Panc1 (cell line): ENCODE data around the gene AMIGO2. TPM values are rescaled to one million over a fixed set of nuclear protein-coding genes. Genes with fewer than 3 reads are reported as not detected.

Experiments
- ATAC-seq: fragments of 200-7000 bp; cut with Tn5 transposase; 2 replicates; pipeline ENCODE4 v1.9.1; 2020; ENCODE audit warnings: mild to moderate bottlenecking, moderate library complexity
- BruUV-seq: library from RNA; stranded (reverse); fragments of 400-500 nt; replicated peaks from 2 replicates; lab custom pipeline; 2021; lab: Mats Ljungman, UMichigan
- CTCF ChIA-PET: fragments of 300-600 bp; sonication (Branson Sonifier 250); formaldehyde crosslinking; loops from one replicate; lab custom pipeline; 2022; ENCODE audit warnings: antibody characterized with exemption; lab: Charles Lee
- POLR2A ChIA-PET: fragments of 300-600 bp; sonication (Branson Sonifier 250); formaldehyde crosslinking; loops from one replicate; lab custom pipeline; 2022; ENCODE audit warnings: antibody characterized with exemption; lab: Charles Lee
- DNase-seq: peaks from one replicate; pipeline ENCODE4 v3.0.0-alpha.2; 2010; ENCODE audit warnings: low read depth, low spot score
- H3K27ac ChIP-seq: 2 replicates; pipeline ENCODE4 v1.5.1; 2011; ENCODE audit warnings: mild to moderate bottlenecking, low read length, inconsistent platforms
- H3K27me3 ChIP-seq: fragments of 200-500 bp; sonication (Bioruptor generic); 2 replicates; pipeline ENCODE4 v1.6.0; 2014; ENCODE audit warnings: low read length, inconsistent platforms; ENCODE audit not compliant: control insufficient read depth, insufficient read depth
- H3K36me3 ChIP-seq: fragments of 200-500 bp; sonication (Bioruptor generic); 2 replicates; pipeline ENCODE4 v1.5.1; 2014; ENCODE audit warnings: inconsistent platforms, mild to moderate bottlenecking, low read length, moderate library complexity; ENCODE audit not compliant: control insufficient read depth, insufficient read depth
- H3K4me1 ChIP-seq: 2 replicates; pipeline ENCODE4 v1.5.1; 2011; ENCODE audit warnings: inconsistent platforms, mild to moderate bottlenecking, low read length, moderate library complexity; ENCODE audit not compliant: control insufficient read depth, insufficient read depth
- H3K4me3 ChIP-seq, 2 experiments: 2 replicates each; pipeline ENCODE4 v1.5.1; 2011 to 2012; ENCODE audit warnings: low read depth in 2 of 2, low read length in 2 of 2, mild to moderate bottlenecking in 2 of 2, inconsistent platforms in 1 of 2, moderate library complexity in 1 of 2
- H3K9me3 ChIP-seq: fragments of 200-500 bp; sonication (Bioruptor generic); 2 replicates; pipeline ENCODE4 v1.5.1; 2014; ENCODE audit warnings: low read depth, mild to moderate bottlenecking, inconsistent platforms, low read length, moderate library complexity; ENCODE audit not compliant: control insufficient read depth, insufficient read depth
- POLR2AphosphoS5 ChIP-seq: IDR thresholded peaks from 2 replicates; pipeline ENCODE4 v1.6.1; 2012; ENCODE audit warnings: mild to moderate bottlenecking, low read depth, low read length, moderate library complexity
- SIN3A ChIP-seq: IDR thresholded peaks from 2 replicates; pipeline ENCODE4 v1.6.1; 2012; ENCODE audit warnings: low read depth, mild to moderate bottlenecking, low read length, moderate library complexity, borderline replicate concordance; ENCODE audit not compliant: insufficient read depth
- TCF7L2 ChIP-seq: IDR thresholded peaks from 2 replicates; pipeline ENCODE4 v1.6.1; 2011; ENCODE audit warnings: mild to moderate bottlenecking, low read depth, low read length, inconsistent platforms
- in situ Hi-C: cut with HindIII; loops from 2 replicates; pipeline ENCODE4 v1.10.0; 2016; ENCODE audit warnings: low sequenced_read_pairs, low pct_unique_long_range_greater_than_20kb
- intact Hi-C: fragments of 100-400 bp; cut with micrococcal nuclease; formaldehyde crosslinking; loops from one replicate; pipeline ENCODE4 v1.10.0; 2022; ENCODE audit not compliant: unreplicated experiment
- total RNA-seq: library from RNA; stranded (reverse); gene quantifications from one replicate; pipeline ENCODE4 v1.2.1, GENCODE V29; 2021; ENCODE audit not compliant: unreplicated experiment
- TF ChIP-seq, protein P1 (sequence below): fragments of 450-650 bp; IDR thresholded peaks from 2 replicates; pipeline ENCODE4 v1.5.1; 2017; ENCODE audit warnings: mild to moderate bottlenecking
- TF ChIP-seq, protein P2 (sequence below), 2 experiments: IDR thresholded peaks; 2 replicates each; pipeline ENCODE4 v1.6.1; 2011 to 2012; ENCODE audit warnings: low read depth in 2 of 2, control low read depth in 1 of 2, low read length in 1 of 2, mild to moderate bottlenecking in 1 of 2, moderate library complexity in 1 of 2; ENCODE audit not compliant: insufficient read depth in 1 of 2

AMIGO2 gene
- total RNA-seq, 1 experiment from 2014 or later, result 21.8 TPM

DNA sequence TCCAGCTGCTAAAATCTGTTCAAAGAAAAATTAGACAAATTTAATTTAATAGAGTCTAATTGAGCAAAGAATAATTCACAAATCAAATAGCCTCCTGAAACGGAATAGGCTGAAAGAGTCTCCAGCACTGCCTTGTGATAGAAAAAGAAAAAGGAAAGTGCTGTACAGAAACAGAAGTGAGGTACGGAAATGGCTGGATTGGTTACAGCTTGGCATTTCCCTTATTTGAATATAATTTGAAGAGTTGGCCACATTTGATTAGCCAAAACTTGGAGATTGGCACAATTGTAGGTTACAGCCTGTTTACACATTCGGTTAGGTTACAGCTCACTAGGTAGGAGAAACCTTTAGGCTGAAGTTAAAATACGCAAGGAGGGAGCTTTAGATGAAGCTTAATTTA, 25.1 kb downstream of the AMIGO2 start:
- H3K36me3 ChIP-seq, result no peaks in the 10 kb centered on the region
- intact Hi-C loops, result no loop called here

DNA sequence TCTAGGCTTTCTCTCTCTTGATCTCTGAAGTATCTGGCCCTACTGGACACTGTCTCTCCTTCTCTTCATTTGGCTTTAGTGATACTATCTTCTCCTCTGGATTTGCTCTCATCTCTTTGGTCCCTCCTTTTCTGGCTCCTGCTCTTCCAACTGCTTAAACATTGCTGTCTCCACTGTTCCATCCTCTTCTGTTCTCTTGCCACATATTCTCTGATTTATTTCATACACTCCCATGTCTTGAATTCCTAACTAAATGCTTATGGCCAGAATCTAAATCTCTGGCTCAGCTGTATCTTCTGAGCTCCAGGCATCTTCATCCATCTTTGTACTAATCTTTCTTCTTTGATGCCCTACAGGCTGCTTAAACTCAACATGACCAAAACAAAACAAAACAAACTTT, 25.8 kb downstream of the AMIGO2 start:
- H3K27me3 ChIP-seq, result no peaks in the 10 kb centered on the region
- in situ Hi-C loops (no loop called here), intact Hi-C loops (no loop called here)
- H3K27ac ChIP-seq, result no peak overlapping the region
- H3K4me3 ChIP-seq, result no peak overlapping the region
- no peaks in the 10 kb centered on the region for H3K9me3 ChIP-seq
- H3K4me1 ChIP-seq, result no peaks in the 10 kb centered on the region
- DNase-seq (no peak), ATAC-seq (no peak)
- CTCF ChIA-PET, result no interaction called here
- no peaks in the 10 kb centered on the region for H3K36me3 ChIP-seq
- POLR2A ChIA-PET, result no interaction called here
- BruUV-seq, result no TSS peak
- TF ChIP-seq, protein P1, sequence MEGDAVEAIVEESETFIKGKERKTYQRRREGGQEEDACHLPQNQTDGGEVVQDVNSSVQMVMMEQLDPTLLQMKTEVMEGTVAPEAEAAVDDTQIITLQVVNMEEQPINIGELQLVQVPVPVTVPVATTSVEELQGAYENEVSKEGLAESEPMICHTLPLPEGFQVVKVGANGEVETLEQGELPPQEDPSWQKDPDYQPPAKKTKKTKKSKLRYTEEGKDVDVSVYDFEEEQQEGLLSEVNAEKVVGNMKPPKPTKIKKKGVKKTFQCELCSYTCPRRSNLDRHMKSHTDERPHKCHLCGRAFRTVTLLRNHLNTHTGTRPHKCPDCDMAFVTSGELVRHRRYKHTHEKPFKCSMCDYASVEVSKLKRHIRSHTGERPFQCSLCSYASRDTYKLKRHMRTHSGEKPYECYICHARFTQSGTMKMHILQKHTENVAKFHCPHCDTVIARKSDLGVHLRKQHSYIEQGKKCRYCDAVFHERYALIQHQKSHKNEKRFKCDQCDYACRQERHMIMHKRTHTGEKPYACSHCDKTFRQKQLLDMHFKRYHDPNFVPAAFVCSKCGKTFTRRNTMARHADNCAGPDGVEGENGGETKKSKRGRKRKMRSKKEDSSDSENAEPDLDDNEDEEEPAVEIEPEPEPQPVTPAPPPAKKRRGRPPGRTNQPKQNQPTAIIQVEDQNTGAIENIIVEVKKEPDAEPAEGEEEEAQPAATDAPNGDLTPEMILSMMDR, result no peak
- TF ChIP-seq TCF7L2, result no peak
- TF ChIP-seq, protein P2, sequence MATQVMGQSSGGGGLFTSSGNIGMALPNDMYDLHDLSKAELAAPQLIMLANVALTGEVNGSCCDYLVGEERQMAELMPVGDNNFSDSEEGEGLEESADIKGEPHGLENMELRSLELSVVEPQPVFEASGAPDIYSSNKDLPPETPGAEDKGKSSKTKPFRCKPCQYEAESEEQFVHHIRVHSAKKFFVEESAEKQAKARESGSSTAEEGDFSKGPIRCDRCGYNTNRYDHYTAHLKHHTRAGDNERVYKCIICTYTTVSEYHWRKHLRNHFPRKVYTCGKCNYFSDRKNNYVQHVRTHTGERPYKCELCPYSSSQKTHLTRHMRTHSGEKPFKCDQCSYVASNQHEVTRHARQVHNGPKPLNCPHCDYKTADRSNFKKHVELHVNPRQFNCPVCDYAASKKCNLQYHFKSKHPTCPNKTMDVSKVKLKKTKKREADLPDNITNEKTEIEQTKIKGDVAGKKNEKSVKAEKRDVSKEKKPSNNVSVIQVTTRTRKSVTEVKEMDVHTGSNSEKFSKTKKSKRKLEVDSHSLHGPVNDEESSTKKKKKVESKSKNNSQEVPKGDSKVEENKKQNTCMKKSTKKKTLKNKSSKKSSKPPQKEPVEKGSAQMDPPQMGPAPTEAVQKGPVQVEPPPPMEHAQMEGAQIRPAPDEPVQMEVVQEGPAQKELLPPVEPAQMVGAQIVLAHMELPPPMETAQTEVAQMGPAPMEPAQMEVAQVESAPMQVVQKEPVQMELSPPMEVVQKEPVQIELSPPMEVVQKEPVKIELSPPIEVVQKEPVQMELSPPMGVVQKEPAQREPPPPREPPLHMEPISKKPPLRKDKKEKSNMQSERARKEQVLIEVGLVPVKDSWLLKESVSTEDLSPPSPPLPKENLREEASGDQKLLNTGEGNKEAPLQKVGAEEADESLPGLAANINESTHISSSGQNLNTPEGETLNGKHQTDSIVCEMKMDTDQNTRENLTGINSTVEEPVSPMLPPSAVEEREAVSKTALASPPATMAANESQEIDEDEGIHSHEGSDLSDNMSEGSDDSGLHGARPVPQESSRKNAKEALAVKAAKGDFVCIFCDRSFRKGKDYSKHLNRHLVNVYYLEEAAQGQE (IDR thresholded peaks at IDR 0.05; ENCODE audit: insufficient read depth in 1 of 2, low read depth in 2 of 2, low read length in 1 of 2), result no peak
- TF ChIP-seq SIN3A, result no peak
- no peak for TF ChIP-seq POLR2AphosphoS5

More for the DNA sequence above, 25.1 kb downstream of the AMIGO2 start:
- no peak for ATAC-seq
- TF ChIP-seq, protein P2 (IDR thresholded peaks at IDR 0.05; ENCODE audit: insufficient read depth in 1 of 2, low read depth in 2 of 2, low read length in 1 of 2), result no peak
- TF ChIP-seq POLR2AphosphoS5, result no peak
- DNase-seq, result no peak
- ChIA-PET CTCF (interaction anchor here (0.6 kb wide), 1 partner anchor 532 kb away, joined by 3 read pairs; no protein-coding TSS in a partner anchor), POLR2A (no interaction called here)
- Histone ChIP-seq H3K27me3 (no peaks in the 10 kb centered on the region), H3K4me1 (no peaks in the 10 kb centered on the region), H3K27ac (no peak overlapping the region), H3K4me3 (no peak overlapping the region), H3K9me3 (no peaks in the 10 kb centered on the region)
- no TSS peak for BruUV-seq
- in situ Hi-C loops, result no loop called here
